ENCODE measurements around the gene PLCB3.

Gene PLCB3

GRCh38 chr11:64251016-64251752 lies at the start of gene PLCB3:
PLCB3 (plus strand) TSS chr11:64251530; CDS start chr11:64251650, 120 bp downstream.
- peak; percentile 72 to 80 for DNase-seq (ENCODE audit: low read depth in 1 of 2, low spot score in 1 of 2)
- in situ Hi-C loops (cut with HindIII; ENCODE audit: low pct_unique_long_range_greater_than_20kb, low sequenced_read_pairs) = no loop called here

DNA sequence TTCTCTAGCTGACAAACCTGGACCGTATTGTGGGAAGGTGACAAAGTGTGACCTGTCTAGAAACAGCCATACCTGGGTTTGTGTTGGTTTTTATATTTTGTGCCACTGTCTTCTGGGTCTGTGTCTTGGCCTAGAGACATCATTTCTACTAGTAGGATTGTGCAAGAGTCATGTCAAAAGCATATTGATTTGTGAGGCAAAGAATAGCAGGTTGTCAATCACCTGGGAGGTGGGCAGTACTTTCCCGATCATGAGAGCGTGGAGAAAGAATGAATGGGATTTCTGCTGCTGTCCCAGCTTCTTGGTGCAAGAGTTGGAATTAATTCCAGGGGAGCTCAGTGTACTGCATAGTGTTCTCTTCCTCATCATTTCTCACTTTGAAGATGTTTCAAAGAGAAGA lies 49.8 kb upstream of the PLCB3 start:
- in situ Hi-C loops (cut with HindIII; ENCODE audit: low pct_unique_long_range_greater_than_20kb, low sequenced_read_pairs) = no loop called here
- TF ChIP-seq JUND (IDR thresholded peaks at IDR 0.05; ENCODE audit: low read depth) = no peak
- no peak for DNase-seq (ENCODE audit: low read depth in 1 of 2, low spot score in 1 of 2)

More at GRCh38 chr11:64251016-64251752, at the start of gene PLCB3:
- no peak for TF ChIP-seq JUND (IDR thresholded peaks at IDR 0.05; ENCODE audit: low read depth)

- TF ChIP-seq JUND (IDR thresholded peaks at IDR 0.05; ENCODE audit: low read depth) = no peak
- in situ Hi-C loops (cut with HindIII; ENCODE audit: low pct_unique_long_range_greater_than_20kb, low sequenced_read_pairs) = no loop called here
- DNase-seq (ENCODE audit: low read depth in 1 of 2, low spot score in 1 of 2) = no peak
Measured at GRCh38 chr11:64202992-64203391, 48.3 kb upstream of the PLCB3 start.

- no peak for DNase-seq (ENCODE audit: low read depth in 1 of 2, low spot score in 1 of 2)
- in situ Hi-C loops (cut with HindIII; ENCODE audit: low pct_unique_long_range_greater_than_20kb, low sequenced_read_pairs) = no loop called here
- no peak for TF ChIP-seq JUND (IDR thresholded peaks at IDR 0.05; ENCODE audit: low read depth)
Measured at GRCh38 chr11:64203421-64204079, 47.8 kb upstream of the PLCB3 start.

DNA sequence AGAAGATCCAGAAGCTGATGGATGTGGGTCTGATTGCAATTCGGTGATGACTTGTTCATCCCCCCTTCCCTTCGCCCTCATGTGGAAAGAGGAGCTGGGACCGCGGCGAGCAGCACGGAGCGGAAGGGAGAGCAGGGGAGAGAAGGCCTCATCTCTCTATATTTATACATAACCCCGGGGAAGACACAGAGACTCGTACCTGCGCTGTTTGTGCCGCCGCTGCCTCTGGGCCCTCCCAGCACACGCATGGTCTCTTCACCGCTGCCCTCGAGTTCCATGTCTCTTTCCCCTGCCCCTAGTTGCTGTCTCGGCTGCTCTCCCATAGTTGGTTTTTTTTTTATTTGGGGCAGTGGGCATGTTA lies 47.3 kb upstream of the PLCB3 start:
- in situ Hi-C loops (cut with HindIII; ENCODE audit: low pct_unique_long_range_greater_than_20kb, low sequenced_read_pairs) = no loop called here
- TF ChIP-seq JUND (IDR thresholded peaks at IDR 0.05; ENCODE audit: low read depth) = no peak
- DNase-seq (ENCODE audit: low read depth in 1 of 2, low spot score in 1 of 2) = no peak

GRCh38 chr11:64204464-64204989 lies 46.8 kb upstream of the PLCB3 start:
- in situ Hi-C loops (cut with HindIII; ENCODE audit: low pct_unique_long_range_greater_than_20kb, low sequenced_read_pairs) = no loop called here
- TF ChIP-seq JUND (IDR thresholded peaks at IDR 0.05; ENCODE audit: low read depth) = no peak
- peak; percentile 87 to 93 for DNase-seq (ENCODE audit: low read depth in 1 of 2, low spot score in 1 of 2)

DNA sequence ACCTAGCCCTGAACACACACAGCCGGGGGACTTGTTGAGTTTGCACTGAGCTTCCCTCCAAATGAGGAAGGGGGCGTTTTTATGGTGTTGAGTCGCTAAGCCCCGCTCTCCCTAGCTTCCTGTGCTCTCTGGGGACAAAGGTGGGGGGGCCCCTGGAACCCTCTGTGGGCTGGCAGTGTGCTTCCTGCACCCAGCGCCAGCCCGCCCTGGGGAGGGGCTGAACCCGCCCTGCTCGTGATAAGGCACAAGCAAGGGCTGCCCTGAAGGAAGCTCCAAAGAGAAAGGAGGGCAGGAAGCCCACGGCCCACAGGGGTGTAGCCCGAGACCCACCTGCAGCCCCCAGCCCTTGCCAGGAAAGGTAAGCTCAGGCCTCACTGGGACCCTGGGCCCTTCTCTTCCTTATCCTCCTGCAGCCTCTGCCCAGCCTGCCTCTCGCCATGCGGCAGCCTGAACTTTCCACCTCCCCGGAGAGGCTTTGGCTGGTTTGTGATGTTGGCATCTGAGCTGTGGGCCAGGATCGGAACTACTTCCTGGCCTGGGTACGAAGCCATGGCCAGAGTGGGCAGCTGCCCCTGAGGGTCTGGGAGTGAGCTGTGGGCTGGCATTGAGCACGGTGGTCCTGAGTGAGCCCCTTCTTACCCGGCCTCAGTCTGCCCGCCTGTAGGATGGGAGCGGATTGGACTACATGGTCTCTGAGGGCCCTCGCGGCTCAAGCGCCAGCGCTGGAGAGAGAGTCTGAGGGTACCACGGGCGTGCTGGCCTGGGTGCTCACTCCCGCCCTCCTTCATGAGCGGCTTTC lies 44.7 kb upstream of the PLCB3 start, which contains the start of gene FERMT3:
FERMT3 (plus strand) TSS at position 265 of the 799 bp plus-strand sequence. CDS start 644 bp downstream, outside the sequence.
- TF ChIP-seq JUND (IDR thresholded peaks at IDR 0.05; ENCODE audit: low read depth) = no peak
- in situ Hi-C loops (cut with HindIII; ENCODE audit: low pct_unique_long_range_greater_than_20kb, low sequenced_read_pairs) = no loop called here
- DNase-seq (ENCODE audit: low read depth in 1 of 2, low spot score in 1 of 2) = no peak

GRCh38 chr11:64207256-64208085 lies 43.9 kb upstream of the PLCB3 start:
- in situ Hi-C loops (cut with HindIII; ENCODE audit: low pct_unique_long_range_greater_than_20kb, low sequenced_read_pairs) = no loop called here
- no peak for TF ChIP-seq JUND (IDR thresholded peaks at IDR 0.05; ENCODE audit: low read depth)
- no peak for DNase-seq (ENCODE audit: low read depth in 1 of 2, low spot score in 1 of 2)

GRCh38 chr11:64208086-64208795 lies 43.1 kb upstream of the PLCB3 start:
- TF ChIP-seq JUND (IDR thresholded peaks at IDR 0.05; ENCODE audit: low read depth) = no peak
- DNase-seq (ENCODE audit: low read depth in 1 of 2, low spot score in 1 of 2) = no peak
- in situ Hi-C loops (cut with HindIII; ENCODE audit: low pct_unique_long_range_greater_than_20kb, low sequenced_read_pairs) = no loop called here

GRCh38 chr11:64208796-64209562 lies 42.4 kb upstream of the PLCB3 start:
- DNase-seq (ENCODE audit: low read depth in 1 of 2, low spot score in 1 of 2) = no peak
- in situ Hi-C loops (cut with HindIII; ENCODE audit: low pct_unique_long_range_greater_than_20kb, low sequenced_read_pairs) = no loop called here
- TF ChIP-seq JUND (IDR thresholded peaks at IDR 0.05; ENCODE audit: low read depth) = no peak

DNA sequence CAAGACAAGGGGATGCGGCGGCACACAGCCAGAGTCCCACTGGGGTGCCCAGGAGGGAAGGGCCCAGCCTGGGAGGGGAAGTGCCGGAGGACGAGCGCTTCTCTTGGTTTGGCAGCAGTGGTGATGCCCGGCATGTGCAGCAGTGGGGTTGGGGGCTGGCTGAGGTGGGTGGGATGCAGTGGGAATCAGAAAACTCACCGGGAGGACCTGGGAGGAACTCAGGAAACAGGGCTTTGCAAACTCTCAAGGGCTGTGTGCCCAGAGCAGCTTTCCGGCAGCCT lies 41.8 kb upstream of the PLCB3 start:
- in situ Hi-C loops (cut with HindIII; ENCODE audit: low pct_unique_long_range_greater_than_20kb, low sequenced_read_pairs) = no loop called here
- no peak for DNase-seq (ENCODE audit: low read depth in 1 of 2, low spot score in 1 of 2)
- no peak for TF ChIP-seq JUND (IDR thresholded peaks at IDR 0.05; ENCODE audit: low read depth)

All from T47D (cell line).